SU-DHL-6 (cell line): ENCODE results near the gene GRM2.

Experiments
- H2AFZ ChIP-seq: fragments of 200-600 bp; sonication (generic); 2 replicates; pipeline ENCODE4 v1.6.1; 2014; ENCODE audit warnings: low read depth, mild to moderate bottlenecking, moderate library complexity, mixed read lengths, antibody characterized with exemption, low read length; ENCODE audit not compliant: severe bottlenecking
- H3F3A ChIP-seq: fragments of 200-600 bp; shearing (Covaris generic); 2 replicates; pipeline ENCODE4 v1.6.0; 2016; ENCODE audit warnings: antibody characterized with exemption, mild to moderate bottlenecking; ENCODE audit not compliant: insufficient read depth
- H3K27ac ChIP-seq: fragments of 200-600 bp; sonication (generic); 2 replicates; pipeline ENCODE4 v1.5.1; 2016; ENCODE audit warnings: low read depth, mild to moderate bottlenecking, low read length, moderate library complexity, mixed read lengths
- H3K27me3 ChIP-seq: fragments of 200-600 bp; sonication (generic), shearing (Covaris generic); 2 replicates; pipeline ENCODE4 v1.6.0; 2014; ENCODE audit warnings: mild to moderate bottlenecking, low read length
- H3K36me3 ChIP-seq: fragments of 200-600 bp; sonication (generic); 2 replicates; pipeline ENCODE4 v1.6.1; 2014; ENCODE audit warnings: mild to moderate bottlenecking, low read length, mixed read lengths
- H3K4me2 ChIP-seq: fragments of 300-600, 200-600 bp; shearing (Covaris generic), sonication (generic); 2 replicates; pipeline ENCODE4 v1.6.0; 2014; ENCODE audit warnings: low read length, low read depth, mild to moderate bottlenecking; ENCODE audit not compliant: poor library complexity, severe bottlenecking
- H3K4me3 ChIP-seq: fragments of 200-600 bp; sonication (generic); 2 replicates; pipeline ENCODE4 v1.5.1; 2014; ENCODE audit warnings: antibody characterized with exemption, low read length, mild to moderate bottlenecking, mixed read lengths; ENCODE audit not compliant: insufficient read depth, poor library complexity, severe bottlenecking
- H3K79me2 ChIP-seq: fragments of 200-600 bp; sonication (generic); 2 replicates; pipeline ENCODE4 v1.6.1; 2014; ENCODE audit warnings: mild to moderate bottlenecking, low read length, moderate library complexity; ENCODE audit not compliant: insufficient read depth
- H3K9ac ChIP-seq: fragments of 200-600 bp; sonication (generic); 2 replicates; pipeline ENCODE4 v1.7.0; 2014; ENCODE audit warnings: mild to moderate bottlenecking, low read length
- H3K9me2 ChIP-seq: fragments of 200-600 bp; sonication (generic); replicated peaks from 2 replicates; pipeline ENCODE4 v1.6.1; 2014; ENCODE audit warnings: low read length; ENCODE audit not compliant: insufficient read depth
- H3K9me3 ChIP-seq: fragments of 200-600 bp; sonication (generic); 2 replicates; pipeline ENCODE4 v1.6.1; 2014; ENCODE audit warnings: low read length, mixed read lengths; ENCODE audit not compliant: insufficient read depth
- H4K20me1 ChIP-seq: fragments of 200-600 bp; sonication (generic); 2 replicates; pipeline ENCODE4 v1.6.1; 2014; ENCODE audit warnings: low read depth, mild to moderate bottlenecking, antibody characterized with exemption, low read length, moderate library complexity, mixed read lengths
- EZH2phosphoT487 ChIP-seq: fragments of 200-600 bp; sonication (generic), shearing (Covaris generic); conservative IDR thresholded peaks from 2 replicates; pipeline ENCODE4 v1.6.1; 2018; ENCODE audit warnings: mild to moderate bottlenecking, antibody characterized with exemption, low read length, moderate library complexity, mixed read lengths
- TF ChIP-seq, protein P1 (sequence below): fragments of 200-600 bp; sonication (generic); IDR thresholded peaks from one replicate; pipeline ENCODE4 v1.5.1; 2017; ENCODE audit warnings: antibody characterized with exemption, mild to moderate bottlenecking, low read length, moderate library complexity; ENCODE audit not compliant: insufficient read depth, poor library complexity, severe bottlenecking

GRM2 gene

DNA sequence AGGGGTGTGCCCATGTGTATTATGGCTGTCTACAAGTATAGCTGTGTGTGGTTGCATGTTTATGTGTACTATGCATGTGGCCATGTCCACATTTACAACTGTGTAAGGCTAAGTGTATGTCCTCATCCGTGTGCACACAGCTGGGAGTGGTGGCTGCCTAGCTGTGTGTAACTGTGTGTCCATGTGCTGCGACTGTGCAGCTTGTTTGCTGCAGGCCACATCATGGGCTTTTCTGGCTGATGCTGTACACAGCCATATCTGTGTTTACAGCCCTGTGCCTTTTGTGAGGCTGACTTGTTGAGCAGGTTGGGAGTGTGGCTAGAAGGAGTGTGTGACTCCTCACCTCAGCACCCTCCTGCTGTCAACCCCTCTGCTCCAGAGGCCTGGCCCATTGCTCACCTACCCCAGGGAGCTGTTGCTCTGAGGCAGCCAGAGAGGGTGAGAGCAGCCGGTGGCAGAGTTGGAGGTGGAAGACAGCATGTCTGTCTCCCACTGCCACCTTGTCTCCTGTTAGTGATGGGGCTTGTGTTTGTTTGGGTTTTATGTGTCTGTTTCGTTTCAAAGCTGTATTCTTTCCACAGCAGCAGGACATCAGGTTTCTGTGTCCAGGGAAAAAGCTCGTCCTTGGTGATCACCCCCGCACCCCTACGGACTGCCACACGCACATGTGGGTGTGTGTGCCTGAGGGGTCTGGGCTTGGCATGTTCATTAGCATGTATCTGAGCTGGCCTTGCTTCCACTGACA is 1.4 kb upstream of the GRM2 start:
- no peak overlapping the region for H2AFZ ChIP-seq
- H3K36me3 ChIP-seq = no peaks in the 10 kb centered on the region
- no peak overlapping the region for H3K9ac ChIP-seq

DNA sequence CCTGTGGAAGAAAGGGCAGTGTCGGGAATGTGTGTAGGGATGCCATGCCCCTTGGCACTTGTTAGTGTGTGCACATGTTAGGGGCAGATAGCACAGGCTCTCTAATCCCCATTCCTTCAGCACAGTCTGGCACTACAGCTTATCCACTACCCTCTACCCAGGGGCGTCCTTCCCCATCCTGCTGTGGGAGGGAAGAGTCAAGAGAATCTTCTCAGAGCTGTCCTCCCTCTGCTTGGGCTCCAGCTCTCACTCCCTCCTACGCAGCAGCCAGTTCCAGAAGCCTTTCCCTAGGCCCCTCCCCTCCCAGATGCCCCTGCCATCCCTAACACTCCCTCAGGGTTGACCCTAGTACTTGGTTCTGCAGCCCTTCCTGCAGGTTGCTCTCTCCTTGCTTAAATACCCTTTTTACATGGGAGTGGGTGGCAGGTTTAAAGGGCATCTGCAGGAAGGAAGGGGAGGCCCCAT is 815 bp upstream of the GRM2 start:
- no peaks in the 10 kb centered on the region for H4K20me1 ChIP-seq

More for the DNA sequence above, 1.4 kb upstream of the GRM2 start:
- no peaks in the 10 kb centered on the region for H3K79me2 ChIP-seq
- H3K27ac ChIP-seq = no peak overlapping the region
- H3K4me3 ChIP-seq = no peak overlapping the region
- no peaks in the 10 kb centered on the region for H3K9me2 ChIP-seq
- H3K27me3 ChIP-seq = no peaks in the 10 kb centered on the region
- H3K4me2 ChIP-seq = no peak overlapping the region
- no peaks in the 10 kb centered on the region for H3F3A ChIP-seq
- TF ChIP-seq, protein P1, sequence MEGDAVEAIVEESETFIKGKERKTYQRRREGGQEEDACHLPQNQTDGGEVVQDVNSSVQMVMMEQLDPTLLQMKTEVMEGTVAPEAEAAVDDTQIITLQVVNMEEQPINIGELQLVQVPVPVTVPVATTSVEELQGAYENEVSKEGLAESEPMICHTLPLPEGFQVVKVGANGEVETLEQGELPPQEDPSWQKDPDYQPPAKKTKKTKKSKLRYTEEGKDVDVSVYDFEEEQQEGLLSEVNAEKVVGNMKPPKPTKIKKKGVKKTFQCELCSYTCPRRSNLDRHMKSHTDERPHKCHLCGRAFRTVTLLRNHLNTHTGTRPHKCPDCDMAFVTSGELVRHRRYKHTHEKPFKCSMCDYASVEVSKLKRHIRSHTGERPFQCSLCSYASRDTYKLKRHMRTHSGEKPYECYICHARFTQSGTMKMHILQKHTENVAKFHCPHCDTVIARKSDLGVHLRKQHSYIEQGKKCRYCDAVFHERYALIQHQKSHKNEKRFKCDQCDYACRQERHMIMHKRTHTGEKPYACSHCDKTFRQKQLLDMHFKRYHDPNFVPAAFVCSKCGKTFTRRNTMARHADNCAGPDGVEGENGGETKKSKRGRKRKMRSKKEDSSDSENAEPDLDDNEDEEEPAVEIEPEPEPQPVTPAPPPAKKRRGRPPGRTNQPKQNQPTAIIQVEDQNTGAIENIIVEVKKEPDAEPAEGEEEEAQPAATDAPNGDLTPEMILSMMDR = no peak
- TF ChIP-seq EZH2phosphoT487 = no peak
- H3K9me3 ChIP-seq = no peaks in the 10 kb centered on the region
- H4K20me1 ChIP-seq = no peaks in the 10 kb centered on the region

DNA sequence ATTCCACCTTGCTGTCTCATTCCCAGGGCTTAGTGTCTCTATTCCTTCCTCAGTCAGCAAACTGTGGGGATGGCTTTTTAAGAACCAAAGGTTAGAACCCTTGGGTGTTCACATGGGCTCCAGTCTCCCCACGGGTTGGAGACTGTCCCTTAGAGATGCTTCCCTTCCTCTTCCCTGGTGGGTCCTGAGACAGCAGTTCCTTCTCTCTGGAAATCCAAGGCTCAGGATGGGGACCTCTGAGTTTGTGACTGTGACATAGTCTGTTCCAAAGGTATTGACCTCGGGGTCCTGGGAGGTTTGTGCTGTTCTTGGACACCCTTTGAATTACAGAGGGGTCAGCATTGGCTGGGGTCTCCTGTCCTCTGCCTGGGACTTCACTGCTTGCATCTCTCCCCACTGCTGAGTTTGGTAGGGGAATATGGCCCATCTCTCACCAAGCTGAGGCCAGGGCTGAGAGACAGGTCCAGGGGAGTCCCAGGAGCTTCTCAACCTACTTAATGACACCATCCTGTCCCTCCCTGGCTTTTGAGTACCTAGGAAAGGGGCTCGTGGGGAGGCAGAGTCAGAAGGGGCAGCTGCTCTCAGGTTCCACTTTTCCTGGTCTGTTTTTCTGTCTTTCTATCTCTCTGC is 1.5 kb downstream of the GRM2 start:
- no peaks in the 10 kb centered on the region for H3K79me2 ChIP-seq
- H3K4me2 ChIP-seq = no peak overlapping the region
- TF ChIP-seq, protein P1 = no peak
- TF ChIP-seq EZH2phosphoT487 = no peak
- no peak overlapping the region for H2AFZ ChIP-seq
- no peak overlapping the region for H3K4me3 ChIP-seq
- no peaks in the 10 kb centered on the region for H3K9me2 ChIP-seq
- H4K20me1 ChIP-seq = no peaks in the 10 kb centered on the region
- no peaks in the 10 kb centered on the region for H3K27me3 ChIP-seq
- no peaks in the 10 kb centered on the region for H3K36me3 ChIP-seq
- no peaks in the 10 kb centered on the region for H3K9me3 ChIP-seq
- no peaks in the 10 kb centered on the region for H3F3A ChIP-seq
- H3K9ac ChIP-seq = no peak overlapping the region
- H3K27ac ChIP-seq = no peak overlapping the region

More for the DNA sequence above, 815 bp upstream of the GRM2 start:
- Histone ChIP-seq H3K9ac (no peak overlapping the region), H2AFZ (no peak overlapping the region), H3F3A (no peaks in the 10 kb centered on the region), H3K4me3 (no peak overlapping the region), H3K27ac (no peak overlapping the region), H3K36me3 (no peaks in the 10 kb centered on the region), H3K9me2 (no peaks in the 10 kb centered on the region), H3K27me3 (no peaks in the 10 kb centered on the region), H3K4me2 (no peak overlapping the region), H3K9me3 (no peaks in the 10 kb centered on the region), H3K79me2 (no peaks in the 10 kb centered on the region)
- TF ChIP-seq EZH2phosphoT487 = no peak
- TF ChIP-seq, protein P1 = no peak
